ENCODE results near the gene WNK4. TPM values are rescaled to one million over a fixed set of nuclear protein-coding genes. Genes with fewer than 3 reads are reported as not detected.
A peak's percentile ranks its signal among the peaks of the same experiment; 100 is the strongest.

Gene WNK4
- total RNA-seq, 1 donor from 2014 or later = 0.16 TPM

- no peaks in the 10 kb centered on the region for H3K4me1 Mint-ChIP-seq (ENCODE audit: unreplicated experiment)
- H3K9me3 Mint-ChIP-seq (ENCODE audit: unreplicated experiment) = no peaks in the 10 kb centered on the region
- H3K4me3 Mint-ChIP-seq (ENCODE audit: unreplicated experiment) = no peak overlapping the region
- H3K27ac Mint-ChIP-seq (ENCODE audit: unreplicated experiment) = no peak overlapping the region
- H3K36me3 Mint-ChIP-seq (ENCODE audit: unreplicated experiment) = peaks cover 42% of the 10 kb centered on the region
- TF ChIP-seq CTCF (IDR thresholded peaks at IDR 0.05) = no peak
- no peaks in the 10 kb centered on the region for H3K27me3 Mint-ChIP-seq (ENCODE audit: unreplicated experiment)
- no peak for DNase-seq (ENCODE audit: extremely low spot score, unreplicated experiment)
Measured at GRCh38 chr17:42841975-42842685, 61.7 kb downstream of the WNK4 start.

- Mint-ChIP-seq H3K27ac (ENCODE audit: unreplicated experiment) (peak overlapping the region; percentile 7), H3K36me3 (ENCODE audit: unreplicated experiment) (peaks cover 38% of the 10 kb centered on the region), H3K9me3 (ENCODE audit: unreplicated experiment) (no peaks in the 10 kb centered on the region), H3K4me1 (ENCODE audit: unreplicated experiment) (no peaks in the 10 kb centered on the region), H3K4me3 (ENCODE audit: unreplicated experiment) (no peak overlapping the region), H3K27me3 (ENCODE audit: unreplicated experiment) (no peaks in the 10 kb centered on the region)
- no peak for DNase-seq (ENCODE audit: extremely low spot score, unreplicated experiment)
- peak; percentile 79 for TF ChIP-seq CTCF (IDR thresholded peaks at IDR 0.05)
Measured at GRCh38 chr17:42843358-42843934, 63.0 kb downstream of the WNK4 start.

- no peak for DNase-seq (ENCODE audit: extremely low spot score, unreplicated experiment)
- Mint-ChIP-seq H3K9me3 (ENCODE audit: unreplicated experiment) (no peaks in the 10 kb centered on the region), H3K27ac (ENCODE audit: unreplicated experiment) (peak within 1 kb of the TSS; percentile 7), H3K27me3 (ENCODE audit: unreplicated experiment) (no peaks in the 10 kb centered on the region), H3K36me3 (ENCODE audit: unreplicated experiment) (peaks cover 31% of the 10 kb centered on the region), H3K4me1 (ENCODE audit: unreplicated experiment) (no peaks in the 10 kb centered on the region), H3K4me3 (ENCODE audit: unreplicated experiment) (no peak within 1 kb of the TSS)
- TF ChIP-seq CTCF (IDR thresholded peaks at IDR 0.05) = no peak
Measured at GRCh38 chr17:42844271-42844670, 63.9 kb downstream of the WNK4 start, which contains the start of gene AOC2. AOC2 (plus strand) TSS chr17:42844580; CDS start chr17:42844627, 47 bp downstream.

- no peak for TF ChIP-seq CTCF (IDR thresholded peaks at IDR 0.05)
- no peaks in the 10 kb centered on the region for H3K9me3 Mint-ChIP-seq (ENCODE audit: unreplicated experiment)
- H3K27me3 Mint-ChIP-seq (ENCODE audit: unreplicated experiment) = no peaks in the 10 kb centered on the region
- H3K4me3 Mint-ChIP-seq (ENCODE audit: unreplicated experiment) = no peak overlapping the region
- H3K27ac Mint-ChIP-seq (ENCODE audit: unreplicated experiment) = no peak overlapping the region
- H3K36me3 Mint-ChIP-seq (ENCODE audit: unreplicated experiment) = peaks cover 27% of the 10 kb centered on the region
- no peaks in the 10 kb centered on the region for H3K4me1 Mint-ChIP-seq (ENCODE audit: unreplicated experiment)
- DNase-seq (ENCODE audit: extremely low spot score, unreplicated experiment) = no peak
Measured at GRCh38 chr17:42844761-42845555, 64.5 kb downstream of the WNK4 start.

- DNase-seq (ENCODE audit: extremely low spot score, unreplicated experiment) = no peak
- H3K9me3 Mint-ChIP-seq (ENCODE audit: unreplicated experiment) = no peaks in the 10 kb centered on the region
- peaks cover 27% of the 10 kb centered on the region for H3K36me3 Mint-ChIP-seq (ENCODE audit: unreplicated experiment)
- H3K27ac Mint-ChIP-seq (ENCODE audit: unreplicated experiment) = no peak overlapping the region
- no peaks in the 10 kb centered on the region for H3K4me1 Mint-ChIP-seq (ENCODE audit: unreplicated experiment)
- no peak overlapping the region for H3K4me3 Mint-ChIP-seq (ENCODE audit: unreplicated experiment)
- no peak for TF ChIP-seq CTCF (IDR thresholded peaks at IDR 0.05)
- H3K27me3 Mint-ChIP-seq (ENCODE audit: unreplicated experiment) = no peaks in the 10 kb centered on the region
Measured at GRCh38 chr17:42845556-42845917, 65.1 kb downstream of the WNK4 start.
